ENCODE results near the gene DENND10.

GRCh38 chr10:119161680-119162451 lies 58.0 kb downstream of the DENND10 start:
- TF ChIP-seq YY1 (IDR thresholded peaks at IDR 0.05; ENCODE audit: insufficient read depth, insufficient read length) (no peak), ZNF274 (IDR thresholded peaks at IDR 0.05; ENCODE audit: low read depth, low read length) (no peak)

Data from NT2/D1 (cell line).